ENCODE measurements around the gene IRF7.

- TF ChIP-seq CTCF (conservative IDR thresholded peaks at IDR 0.05; ENCODE audit: low read depth, low read length) (no peak), EZH2 (IDR thresholded peaks at IDR 0.05; ENCODE audit: low read length, unreplicated experiment) (no peak)
Observed at GRCh38 chr11:620935-621814, 5.4 kb upstream of the IRF7 start.
